Natural killer cell (primary cell): ENCODE measurements around the gene AP1S3. TPM values are rescaled to one million over a fixed set of nuclear protein-coding genes. Genes with fewer than 3 reads are reported as not detected.

ENCODE experiments used
- ATAC-seq, 3 donors: fragments of 150-1000 bp in 2 of 3; fragments of 200-7000 bp in 1 of 3; cut with Tn5 transposase; 1 replicate in 1 of 3; 2 replicates in 2 of 3; pipeline ENCODE4 v1.10.0; 2021; ENCODE audit warnings: mild to moderate bottlenecking in 2 of 3, moderate library complexity in 2 of 3
- DNase-seq, 2 donors: peaks; one replicate each; pipeline versions ENCODE4 v3.0.0 to v3.0.0-alpha.2; 2013 to 2021; ENCODE audit warnings: mixed read lengths in 1 of 2
- H3K27ac ChIP-seq: one replicate; pipeline ENCODE4 v1.5.1; 2013; ENCODE audit warnings: mild to moderate bottlenecking, low read length
- H3K27me3 ChIP-seq: one replicate; pipeline ENCODE4 v1.6.1; 2013; ENCODE audit warnings: low read length; ENCODE audit not compliant: control insufficient read depth, insufficient read depth
- H3K36me3 ChIP-seq: one replicate; pipeline ENCODE4 v1.6.1; 2013; ENCODE audit warnings: low read length; ENCODE audit not compliant: control insufficient read depth, insufficient read depth
- H3K4me1 ChIP-seq: one replicate; pipeline ENCODE4 v1.6.1; 2013; ENCODE audit warnings: low read length; ENCODE audit not compliant: control insufficient read depth, insufficient read depth
- H3K4me3 ChIP-seq: one replicate; pipeline ENCODE4 v1.5.1; 2013; ENCODE audit warnings: low read length
- H3K9me3 ChIP-seq: one replicate; pipeline ENCODE4 v1.6.1; 2013; ENCODE audit warnings: low read length; ENCODE audit not compliant: control insufficient read depth, insufficient read depth
- H3K27ac Mint-ChIP-seq, 2 donors: one replicate each; pipeline ENCODE4 v1.8.0; 2022; ENCODE audit warnings: mild to moderate bottlenecking in 2 of 2, mixed read lengths in 2 of 2, moderate library complexity in 1 of 2
- H3K27me3 Mint-ChIP-seq, 2 donors: one replicate each; pipeline ENCODE4 v1.8.0; 2022; ENCODE audit warnings: low read depth in 2 of 2, mixed read lengths in 2 of 2
- H3K36me3 Mint-ChIP-seq: one replicate; pipeline ENCODE4 v1.8.0; 2022; ENCODE audit warnings: mixed read lengths
- H3K4me1 Mint-ChIP-seq, 2 donors: one replicate each; pipeline ENCODE4 v1.8.0; 2022; ENCODE audit warnings: mixed read lengths in 2 of 2
- H3K4me3 Mint-ChIP-seq: one replicate; pipeline ENCODE4 v1.8.0; 2022; ENCODE audit warnings: mild to moderate bottlenecking, moderate library complexity, mixed read lengths
- H3K9me3 Mint-ChIP-seq, 2 donors: one replicate each; pipeline ENCODE4 v1.8.0; 2022; ENCODE audit warnings: mixed read lengths in 2 of 2
- CTCF ChIP-seq: fragments of 200-600 bp; IDR thresholded peaks from one replicate; pipeline ENCODE4 v1.8.0; 2022; ENCODE audit warnings: antibody characterized with exemption
- WGBS: methylation state at CpG from one replicate; pipeline ENCODE4 v1.1.7; 2013; ENCODE audit warnings: missing lambda C conversion rate; ENCODE audit not compliant: insufficient coverage; 5-methylcytosine and 5-hydroxymethylcytosine counted together
- intact Hi-C: fragments of 100-400 bp; cut with micrococcal nuclease; formaldehyde crosslinking; loops from one replicate; pipeline ENCODE4 v1.14.2; 2022
- total RNA-seq, 4 donors: library from RNA; stranded (reverse); fragments of 120-200 nt in 1 of 4; gene quantifications; one replicate each; pipeline versions ENCODE4 v1.2.3 to v1.2.4, GENCODE V29; 2013 to 2022

The AP1S3 gene
- total RNA-seq, 3 donors from 2014 or later (not counting 1 experiment from before 2014, with no cell fraction given): 4.5 to 5.2 (median 5.0) TPM

- no peak overlapping the region for H3K27ac Mint-ChIP-seq
- WGBS: 91% methylated on average over 6 of the region's 6 CpGs
Observed at GRCh38 chr2:223737207-223737606, 100.2 kb downstream of the AP1S3 start.

DNA sequence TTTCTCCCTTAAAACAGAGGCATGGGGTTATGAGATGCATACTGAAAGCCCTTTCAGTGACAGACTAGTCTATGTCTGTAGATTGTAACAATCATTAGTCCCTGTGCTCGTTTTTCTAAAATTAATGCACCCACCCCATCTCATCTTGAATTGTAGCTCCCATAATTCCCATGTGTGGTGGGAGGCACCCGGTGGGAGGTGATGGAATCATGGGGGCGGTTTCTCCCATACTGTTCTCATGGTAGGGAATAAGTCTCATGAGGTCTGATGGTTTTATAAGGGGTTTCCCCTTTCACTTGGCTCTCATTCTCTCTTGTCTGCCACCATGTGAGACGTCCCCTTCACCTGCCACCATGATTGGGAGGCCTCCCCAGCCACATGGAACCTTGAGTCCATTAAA lies 100.9 kb downstream of the AP1S3 start:
- Histone ChIP-seq H3K27ac (no peak overlapping the region), H3K36me3 (no peaks in the 10 kb centered on the region), H3K4me1 (no peaks in the 10 kb centered on the region), H3K4me3 (no peak overlapping the region), H3K9me3 (no peaks in the 10 kb centered on the region), H3K27me3 (no peaks in the 10 kb centered on the region)
- no peak for TF ChIP-seq CTCF
- ATAC-seq: no peak
- no peaks in the 10 kb centered on the region for H3K9me3 Mint-ChIP-seq
- WGBS: 69% methylated on average over 1 of the region's 4 CpGs
- no peaks in the 10 kb centered on the region for H3K4me1 Mint-ChIP-seq
- no peak overlapping the region for H3K27ac Mint-ChIP-seq
- H3K4me3 Mint-ChIP-seq: no peak overlapping the region
- intact Hi-C loops: no loop called here
- H3K36me3 Mint-ChIP-seq: no peaks in the 10 kb centered on the region
- no peak for DNase-seq
- no peaks in the 10 kb centered on the region for H3K27me3 Mint-ChIP-seq

More at GRCh38 chr2:223737207-223737606, 100.2 kb downstream of the AP1S3 start:
- intact Hi-C loops: no loop called here
- H3K36me3 ChIP-seq: no peaks in the 10 kb centered on the region
- DNase-seq (no peak), ATAC-seq (no peak)
- H3K9me3 ChIP-seq: no peaks in the 10 kb centered on the region
- no peaks in the 10 kb centered on the region for H3K27me3 Mint-ChIP-seq
- H3K36me3 Mint-ChIP-seq: no peaks in the 10 kb centered on the region
- H3K9me3 Mint-ChIP-seq: no peaks in the 10 kb centered on the region
- H3K4me3 Mint-ChIP-seq: no peak overlapping the region
- no peak for TF ChIP-seq CTCF
- no peaks in the 10 kb centered on the region for H3K4me1 ChIP-seq
- H3K27me3 ChIP-seq: no peaks in the 10 kb centered on the region
- H3K4me3 ChIP-seq: no peak overlapping the region
- no peaks in the 10 kb centered on the region for H3K4me1 Mint-ChIP-seq
- H3K27ac ChIP-seq: no peak overlapping the region

GRCh38 chr2:223735659-223736244 lies 101.6 kb downstream of the AP1S3 start:
- Mint-ChIP-seq H3K9me3 (no peaks in the 10 kb centered on the region), H3K27ac (no peak overlapping the region), H3K4me1 (no peaks in the 10 kb centered on the region), H3K4me3 (no peak overlapping the region), H3K27me3 (no peaks in the 10 kb centered on the region), H3K36me3 (no peaks in the 10 kb centered on the region)
- Histone ChIP-seq H3K36me3 (no peaks in the 10 kb centered on the region), H3K4me3 (no peak overlapping the region), H3K27ac (no peak overlapping the region), H3K4me1 (no peaks in the 10 kb centered on the region), H3K9me3 (no peaks in the 10 kb centered on the region), H3K27me3 (no peaks in the 10 kb centered on the region)
- 94% methylated on average over 4 of the region's 4 CpGs for WGBS
- no peak for ATAC-seq
- intact Hi-C loops: no loop called here
- DNase-seq: no peak
- TF ChIP-seq CTCF: no peak

DNA sequence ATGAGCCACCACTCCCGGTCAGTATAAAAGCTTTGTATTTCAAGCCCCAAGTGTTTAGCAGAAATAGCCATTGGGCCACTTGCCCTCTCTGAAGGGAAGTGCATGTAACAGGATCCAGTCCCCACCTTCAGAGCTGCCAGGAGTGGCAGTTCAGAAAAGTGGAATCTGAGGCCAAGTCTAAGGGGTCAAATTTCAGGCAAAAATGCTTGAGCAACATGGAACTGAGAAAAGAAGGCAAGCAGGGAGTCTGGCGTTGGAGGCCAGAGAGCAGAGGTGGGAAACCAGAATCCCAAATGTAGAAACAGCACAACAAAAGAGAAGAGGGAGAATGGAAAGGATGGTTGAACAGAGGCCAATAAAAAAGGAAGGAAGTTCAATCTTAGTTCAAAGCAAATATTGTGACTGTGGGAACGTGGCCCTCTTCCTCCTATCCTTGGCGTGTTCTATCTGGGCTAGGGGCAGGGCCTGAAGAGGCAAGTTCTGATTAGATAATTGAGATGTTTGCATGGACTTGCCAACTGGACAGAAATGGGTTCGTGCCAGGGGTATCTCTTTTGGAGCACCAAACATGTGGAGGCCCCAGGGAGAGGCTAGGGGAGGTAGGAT lies 102.2 kb downstream of the AP1S3 start:
- TF ChIP-seq CTCF: no peak
- no peaks in the 10 kb centered on the region for H3K4me1 Mint-ChIP-seq
- no peaks in the 10 kb centered on the region for H3K9me3 ChIP-seq
- H3K4me3 Mint-ChIP-seq: no peak overlapping the region
- DNase-seq (no peak), ATAC-seq (no peak)
- H3K4me3 ChIP-seq: no peak overlapping the region
- no peaks in the 10 kb centered on the region for H3K9me3 Mint-ChIP-seq
- no peaks in the 10 kb centered on the region for H3K4me1 ChIP-seq
- H3K27ac Mint-ChIP-seq: no peak overlapping the region
- no peak overlapping the region for H3K27ac ChIP-seq
- H3K36me3 ChIP-seq: no peaks in the 10 kb centered on the region
- no peaks in the 10 kb centered on the region for H3K36me3 Mint-ChIP-seq
- WGBS: 61% methylated on average over 4 of the region's 5 CpGs
- H3K27me3 Mint-ChIP-seq: no peaks in the 10 kb centered on the region
- intact Hi-C loops: no loop called here
- no peaks in the 10 kb centered on the region for H3K27me3 ChIP-seq
